ENCODE measurements around the gene TUBA3C. TPM values are rescaled to one million over a fixed set of nuclear protein-coding genes. Genes with fewer than 3 reads are reported as not detected.
"Not testable (repeated sequence)": the region's sequence is repeated elsewhere in the genome, so short reads cannot be mapped to it uniquely, and the experiment has no call there.

Gene TUBA3C
- total RNA-seq (2014; rRNA removed; shearing (Covaris generic)) = not detected in 2 replicates

DNA sequence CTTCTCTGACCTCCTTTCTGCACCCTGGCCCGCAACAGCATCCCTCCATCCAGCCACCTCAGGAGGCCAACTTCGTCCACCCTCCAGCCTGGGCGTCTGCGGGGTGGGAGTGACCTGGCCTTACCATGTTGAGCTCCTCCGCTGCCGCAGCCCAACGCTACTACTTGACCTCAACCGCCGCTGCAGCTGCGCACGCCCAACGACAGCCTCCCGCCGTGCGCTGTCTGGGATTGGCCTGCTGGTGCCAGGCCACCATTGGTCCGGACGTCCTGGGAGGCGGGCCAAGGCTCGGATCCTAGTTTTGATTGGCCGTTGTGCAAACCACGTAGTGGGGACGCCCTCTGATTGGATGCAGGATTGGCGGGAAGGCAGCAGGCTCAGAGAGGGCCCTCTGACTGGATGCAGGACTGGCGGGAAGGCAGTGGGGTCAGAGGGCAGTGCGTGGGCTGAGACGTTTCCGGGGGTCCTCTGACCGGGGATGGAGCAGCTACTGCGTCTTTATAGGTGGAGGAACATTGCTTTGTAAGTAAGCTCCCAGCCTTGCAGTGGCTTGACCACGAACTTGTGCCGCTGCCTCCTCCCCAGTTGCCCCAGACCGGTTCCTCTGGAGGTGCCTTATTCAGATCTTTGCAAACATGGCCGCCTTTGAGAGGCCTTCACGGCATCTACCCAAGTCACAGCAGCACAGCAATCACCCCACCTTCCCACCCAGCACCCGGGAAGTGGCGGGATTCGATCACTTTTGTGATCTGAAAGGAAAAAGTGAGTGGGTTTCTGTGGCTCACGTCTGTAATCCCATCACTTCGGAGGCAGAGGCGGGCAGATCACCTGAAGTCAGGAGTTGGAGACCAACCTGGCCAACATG lies at the start of gene TUBA3C:
TUBA3C (minus strand) TSS at position 204 of the 865 bp plus-strand sequence; CDS start at position 127, 77 bp downstream.
- no peaks in the 10 kb centered on the region for H3K4me1 ChIP-seq
- no peak for DNase-seq
- no peak within 1 kb of the TSS for H3K27ac ChIP-seq
- no peaks in the 10 kb centered on the region for H3K27me3 ChIP-seq
- no peaks in the 10 kb centered on the region for H3K9me3 ChIP-seq (replicated peaks)
- no peak within 1 kb of the TSS for H3K4me3 ChIP-seq
- no peaks in the 10 kb centered on the region for H3K36me3 ChIP-seq

DNA sequence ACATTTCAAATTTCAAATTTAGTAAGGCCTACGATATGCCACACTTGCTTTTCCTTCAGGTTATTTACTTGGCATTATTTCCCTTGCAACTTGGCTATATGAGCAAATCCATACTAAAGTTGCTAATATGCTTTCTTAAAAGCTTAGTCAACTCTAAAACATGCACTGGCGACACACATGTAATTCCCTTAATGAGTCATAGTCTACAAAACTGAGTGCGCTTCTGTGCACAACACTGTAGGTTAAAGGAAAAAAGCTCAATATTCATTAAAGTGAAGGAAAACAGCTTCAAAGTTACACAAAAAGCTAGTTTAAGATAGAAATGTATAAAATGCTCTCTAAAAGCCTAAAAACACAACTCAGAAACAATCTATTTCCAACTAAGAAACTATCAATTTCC lies 25.8 kb upstream of the TUBA3C start:
- H3K27ac ChIP-seq; H3K36me3 ChIP-seq; DNase-seq; H3K4me1 ChIP-seq; H3K4me3 ChIP-seq; H3K27me3 ChIP-seq; H3K9me3 ChIP-seq (replicated peaks): not testable (repeated sequence)

GRCh38 chr13:19192622-19193021 lies 11.0 kb upstream of the TUBA3C start:
- not testable (repeated sequence) for DNase-seq; H3K27me3 ChIP-seq; H3K4me3 ChIP-seq; H3K27ac ChIP-seq; H3K4me1 ChIP-seq; H3K9me3 ChIP-seq (replicated peaks); H3K36me3 ChIP-seq

DNA sequence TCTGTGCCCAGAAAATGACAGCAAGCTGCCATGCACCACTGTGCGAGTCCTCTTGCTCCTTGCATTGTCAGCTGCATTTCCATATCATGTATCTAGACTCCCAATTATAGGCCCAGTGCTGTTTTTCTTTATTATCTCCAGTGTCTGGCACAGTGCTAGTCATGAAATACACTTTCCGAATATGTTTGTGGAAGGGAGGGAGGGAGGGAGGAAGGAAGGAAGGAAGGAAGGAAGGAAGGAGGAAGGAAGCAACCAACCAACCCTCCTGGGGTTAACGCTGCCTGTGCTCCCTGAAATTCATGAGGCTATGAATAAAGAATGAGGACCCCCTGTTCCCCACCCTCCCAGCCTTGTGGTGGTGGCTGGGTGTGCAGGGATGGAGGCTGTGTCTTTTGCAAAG lies 8.3 kb upstream of the TUBA3C start:
- H3K4me3 ChIP-seq; DNase-seq; H3K27ac ChIP-seq; H3K4me1 ChIP-seq; H3K36me3 ChIP-seq; H3K27me3 ChIP-seq; H3K9me3 ChIP-seq (replicated peaks): not testable (repeated sequence)

DNA sequence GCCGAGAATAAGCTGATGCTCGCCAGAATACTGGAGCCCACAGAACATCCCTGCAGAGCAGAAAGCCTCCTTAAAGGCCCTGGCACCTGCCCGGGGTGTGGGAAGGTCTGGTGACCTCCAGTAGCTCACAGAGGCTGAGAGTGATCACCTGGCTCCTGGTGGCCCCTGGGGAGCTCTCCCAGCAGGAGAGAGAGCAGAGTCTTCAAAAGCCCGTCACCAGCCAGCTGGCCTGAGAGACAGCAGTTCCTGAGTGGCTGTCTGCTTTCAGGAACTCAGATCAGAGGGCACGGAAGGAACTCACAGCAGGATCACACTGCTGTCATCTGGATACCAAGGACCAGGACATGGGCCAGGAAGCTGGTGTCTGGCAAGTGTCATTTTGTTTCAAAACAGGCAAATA lies 7.7 kb upstream of the TUBA3C start:
- not testable (repeated sequence) for H3K4me1 ChIP-seq; H3K9me3 ChIP-seq (replicated peaks); H3K4me3 ChIP-seq; H3K27me3 ChIP-seq; DNase-seq; H3K27ac ChIP-seq; H3K36me3 ChIP-seq

DNA sequence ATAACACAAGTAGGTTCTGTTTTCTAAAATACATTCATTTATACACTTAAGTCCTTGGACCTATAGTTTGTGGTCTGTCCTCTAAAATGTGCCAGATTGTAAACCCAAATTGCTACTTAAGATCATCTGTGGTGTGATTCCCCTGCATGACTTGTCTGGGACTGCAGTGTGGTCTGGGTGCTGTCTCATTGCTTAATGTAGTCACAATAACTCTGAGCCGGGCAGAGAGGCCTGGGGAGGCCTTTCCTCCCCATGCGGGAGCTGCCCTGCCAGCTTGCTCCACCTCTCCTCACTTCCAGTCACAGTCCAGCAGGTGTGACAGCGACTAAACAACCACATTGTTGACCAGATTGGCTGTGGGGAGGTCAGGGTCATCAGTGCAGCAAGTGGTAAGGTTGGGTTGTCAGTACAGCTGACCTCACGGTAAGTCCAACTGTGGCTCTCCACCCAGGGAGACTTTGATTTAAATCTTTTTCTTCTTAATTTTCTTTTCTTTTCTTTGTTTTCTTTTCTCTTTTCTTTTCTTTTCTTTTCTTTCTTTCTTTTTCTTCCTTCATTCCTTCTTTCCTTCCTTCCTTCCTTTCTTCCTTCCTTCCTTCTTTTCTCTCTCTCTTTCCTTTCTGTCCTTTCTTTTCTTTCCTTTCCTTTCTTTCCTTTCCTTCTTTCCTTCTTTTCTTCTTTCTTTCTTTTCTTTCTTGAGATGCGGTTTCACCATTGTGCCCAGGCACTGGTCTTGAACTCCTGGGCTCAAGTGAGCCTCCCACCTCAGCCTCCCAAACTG lies 4.4 kb upstream of the TUBA3C start:
- H3K4me3 ChIP-seq = no peak overlapping the region
- no peaks in the 10 kb centered on the region for H3K9me3 ChIP-seq (replicated peaks)
- no peak for DNase-seq
- no peaks in the 10 kb centered on the region for H3K27me3 ChIP-seq
- no peaks in the 10 kb centered on the region for H3K4me1 ChIP-seq
- no peaks in the 10 kb centered on the region for H3K36me3 ChIP-seq
- no peak overlapping the region for H3K27ac ChIP-seq

- Histone ChIP-seq H3K4me1 (no peaks in the 10 kb centered on the region), H3K9me3 (replicated peaks) (no peaks in the 10 kb centered on the region), H3K36me3 (no peaks in the 10 kb centered on the region), H3K27me3 (no peaks in the 10 kb centered on the region), H3K4me3 (no peak overlapping the region), H3K27ac (no peak overlapping the region)
- no peak for DNase-seq
Measured at GRCh38 chr13:19185086-19185864, 3.7 kb upstream of the TUBA3C start.

DNA sequence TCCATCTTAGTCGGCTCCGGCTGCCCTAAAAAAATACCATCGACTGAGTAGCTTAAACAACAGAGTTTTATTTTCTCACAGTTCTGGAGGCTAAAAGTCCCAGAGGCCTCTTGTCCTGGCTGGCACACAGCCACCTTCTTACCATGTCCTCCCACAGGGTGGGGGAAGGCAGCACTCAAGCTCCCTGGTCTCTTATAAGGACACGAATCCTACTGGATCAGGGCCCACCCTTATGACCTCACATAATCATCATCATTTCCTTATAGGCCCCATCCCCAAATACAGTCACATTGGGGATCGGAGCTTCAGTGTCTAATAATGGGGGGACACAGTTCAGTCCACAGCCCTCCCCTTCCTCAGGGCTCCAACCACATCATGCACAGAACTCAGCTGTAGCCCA lies 2.6 kb upstream of the TUBA3C start:
- Histone ChIP-seq H3K9me3 (replicated peaks) (no peaks in the 10 kb centered on the region), H3K36me3 (no peaks in the 10 kb centered on the region), H3K27me3 (no peaks in the 10 kb centered on the region), H3K4me3 (no peak overlapping the region), H3K27ac (no peak overlapping the region), H3K4me1 (no peaks in the 10 kb centered on the region)
- no peak for DNase-seq

- H3K4me1 ChIP-seq = no peaks in the 10 kb centered on the region
- H3K27ac ChIP-seq = no peak overlapping the region
- H3K36me3 ChIP-seq = no peaks in the 10 kb centered on the region
- H3K27me3 ChIP-seq = no peaks in the 10 kb centered on the region
- no peak for DNase-seq
- no peak overlapping the region for H3K4me3 ChIP-seq
- H3K9me3 ChIP-seq (replicated peaks) = no peaks in the 10 kb centered on the region
Measured at GRCh38 chr13:19183676-19184075, 2.1 kb upstream of the TUBA3C start.

- Histone ChIP-seq H3K36me3 (no peaks in the 10 kb centered on the region), H3K4me3 (no peak overlapping the region), H3K4me1 (no peaks in the 10 kb centered on the region), H3K9me3 (replicated peaks) (no peaks in the 10 kb centered on the region), H3K27ac (no peak overlapping the region), H3K27me3 (no peaks in the 10 kb centered on the region)
- DNase-seq = no peak
Measured at GRCh38 chr13:19182536-19182935, 912 bp upstream of the TUBA3C start.

DNA sequence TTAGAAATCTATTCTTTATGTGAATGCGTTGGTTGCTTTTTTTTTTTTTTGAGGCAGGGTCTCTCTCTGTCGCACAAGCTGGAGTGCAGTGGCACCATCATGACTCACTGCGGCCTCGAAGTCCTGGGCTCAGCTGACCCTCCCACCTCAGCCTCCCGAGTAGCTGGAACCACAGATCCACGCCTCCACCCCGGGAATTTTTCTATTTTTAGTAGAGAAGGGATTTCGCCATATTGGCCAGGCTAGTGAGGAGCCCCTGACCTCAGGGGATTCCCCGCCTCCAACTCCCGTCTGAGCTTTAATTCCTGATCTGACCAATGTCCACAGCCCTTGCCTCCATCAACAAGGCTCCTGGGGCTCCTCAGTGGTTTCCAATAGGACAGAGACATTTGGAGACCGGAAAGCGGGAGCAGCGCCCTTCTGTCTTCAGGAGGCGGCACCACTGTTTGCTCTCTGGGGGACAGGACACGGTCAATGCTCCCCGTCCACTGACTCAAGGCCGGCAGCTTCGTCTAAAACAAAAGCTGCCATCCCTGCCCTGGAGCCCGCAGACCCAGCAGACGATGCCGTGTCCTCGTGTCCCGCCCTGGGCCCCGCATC lies 503 bp downstream of the TUBA3C start:
- DNase-seq = no peak
- Histone ChIP-seq H3K27me3 (no peaks in the 10 kb centered on the region), H3K4me1 (no peaks in the 10 kb centered on the region), H3K36me3 (no peaks in the 10 kb centered on the region), H3K4me3 (no peak overlapping the region), H3K9me3 (replicated peaks) (no peaks in the 10 kb centered on the region), H3K27ac (no peak overlapping the region)

GRCh38 chr13:19179916-19180315 lies 1.7 kb downstream of the TUBA3C start:
- H3K27me3 ChIP-seq = no peaks in the 10 kb centered on the region
- no peaks in the 10 kb centered on the region for H3K4me1 ChIP-seq
- H3K9me3 ChIP-seq (replicated peaks) = no peaks in the 10 kb centered on the region
- H3K36me3 ChIP-seq = no peaks in the 10 kb centered on the region
- H3K4me3 ChIP-seq = no peak overlapping the region
- DNase-seq = no peak
- H3K27ac ChIP-seq = no peak overlapping the region

GRCh38 chr13:19178901-19179593 lies 2.6 kb downstream of the TUBA3C start:
- DNase-seq = no peak
- Histone ChIP-seq H3K4me3 (no peak overlapping the region), H3K27ac (no peak overlapping the region), H3K4me1 (no peaks in the 10 kb centered on the region), H3K36me3 (no peaks in the 10 kb centered on the region), H3K27me3 (no peaks in the 10 kb centered on the region), H3K9me3 (replicated peaks) (no peaks in the 10 kb centered on the region)

All from SJCRH30 (cell line).